ENCODE measurements around the gene CXCR5.

- TF ChIP-seq CTCF (IDR thresholded peaks at IDR 0.05) = no peak
- no peak for TF ChIP-seq POLR2A (IDR thresholded peaks at IDR 0.05)
Measured at GRCh38 chr11:118845369-118845768, 38.3 kb upstream of the CXCR5 start.
